GM21717 (cell line): ENCODE data around the gene RHEBL1.

Source experiments
- ATAC-seq: cut with Tn5 transposase; IDR thresholded peaks from one replicate; pipeline ENCODE4 v1.9.1; 2021; ENCODE audit warnings: mild to moderate bottlenecking, moderate library complexity; ENCODE audit not compliant: unreplicated experiment

Gene RHEBL1

DNA sequence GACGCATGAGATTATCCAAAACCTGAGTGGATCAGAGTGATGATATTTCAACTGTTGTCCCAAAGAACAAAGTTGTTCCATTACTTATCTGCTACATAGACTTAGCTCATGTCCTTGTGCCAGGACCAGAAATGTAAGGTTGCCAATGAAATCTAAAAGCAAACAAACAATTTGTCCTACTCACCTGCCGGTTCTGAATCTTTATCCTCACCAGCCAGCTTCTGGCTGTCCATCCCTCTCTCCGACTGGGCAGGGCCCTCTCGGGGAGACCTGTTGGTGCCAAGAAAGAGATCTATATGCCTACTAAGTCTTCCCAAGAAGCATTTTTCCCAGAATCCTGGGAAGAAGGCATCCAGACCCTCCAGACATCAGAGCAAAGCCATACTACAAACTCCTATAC, 14.7 kb downstream of the RHEBL1 start:
- ATAC-seq, result no peak

DNA sequence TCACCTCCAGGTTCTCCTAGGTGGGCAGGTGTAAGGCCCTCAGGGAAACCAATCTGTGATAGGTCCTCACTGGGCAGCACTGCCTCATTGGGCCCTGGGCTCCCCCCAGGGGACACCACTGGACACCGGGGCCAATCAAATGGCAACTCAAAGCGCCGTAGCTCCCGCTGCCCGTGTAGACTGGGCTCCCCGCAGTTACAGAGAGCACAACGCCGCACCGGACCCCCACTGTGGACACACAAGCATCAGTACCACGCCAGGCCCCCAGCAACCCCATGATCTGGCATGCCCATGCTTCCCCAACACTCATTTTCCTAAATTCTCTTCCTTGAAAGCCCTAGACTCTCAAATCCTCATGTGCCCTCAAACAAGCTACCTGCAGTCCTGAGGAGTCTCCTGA, 15.3 kb downstream of the RHEBL1 start:
- ATAC-seq, result no peak

DNA sequence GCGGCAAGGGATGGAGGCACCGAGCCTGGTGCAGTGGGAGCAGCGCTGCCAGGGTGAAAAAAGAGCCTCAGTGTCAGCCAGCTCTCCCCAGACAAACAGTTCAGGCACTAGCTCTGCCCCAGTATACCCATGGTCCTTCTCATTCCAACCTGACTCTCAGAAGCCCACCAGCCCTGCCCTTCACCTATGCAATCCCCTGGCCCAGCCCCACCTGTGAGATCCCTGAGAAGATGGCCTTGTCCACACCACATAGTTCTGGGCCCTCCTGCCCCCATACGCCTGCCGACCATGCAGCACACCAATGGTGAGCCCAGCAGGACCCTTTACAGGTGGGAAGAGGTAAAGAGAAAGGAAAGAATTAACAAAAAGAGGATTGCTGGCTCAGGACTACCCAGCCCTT, 15.7 kb downstream of the RHEBL1 start:
- ATAC-seq, result no peak

GRCh38 chr12:49052451-49053208, 17.1 kb downstream of the RHEBL1 start:
- ATAC-seq, result no peak

- no peak for ATAC-seq
Measured at GRCh38 chr12:49051777-49052438, 17.9 kb downstream of the RHEBL1 start.

DNA sequence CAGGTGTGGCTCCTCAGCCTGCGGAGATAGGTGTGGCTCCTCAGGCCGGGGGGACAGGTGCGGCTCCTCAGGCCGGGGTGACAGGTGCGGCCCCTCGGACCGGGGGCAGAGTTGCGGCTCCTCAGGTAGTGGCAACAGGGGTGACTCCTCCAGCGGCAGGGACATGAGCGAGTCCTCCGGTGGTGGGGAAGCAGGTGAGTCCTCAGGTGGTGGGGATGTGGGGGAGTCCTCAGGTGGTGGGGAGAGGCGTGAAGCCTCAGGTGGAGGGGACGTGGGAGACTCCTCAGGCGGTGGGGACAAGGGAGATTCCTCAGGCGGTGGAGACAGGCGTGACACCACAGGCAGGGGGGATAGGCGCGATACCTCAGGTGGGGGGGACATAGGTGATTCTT, 18.4 kb downstream of the RHEBL1 start:
- no peak for ATAC-seq

DNA sequence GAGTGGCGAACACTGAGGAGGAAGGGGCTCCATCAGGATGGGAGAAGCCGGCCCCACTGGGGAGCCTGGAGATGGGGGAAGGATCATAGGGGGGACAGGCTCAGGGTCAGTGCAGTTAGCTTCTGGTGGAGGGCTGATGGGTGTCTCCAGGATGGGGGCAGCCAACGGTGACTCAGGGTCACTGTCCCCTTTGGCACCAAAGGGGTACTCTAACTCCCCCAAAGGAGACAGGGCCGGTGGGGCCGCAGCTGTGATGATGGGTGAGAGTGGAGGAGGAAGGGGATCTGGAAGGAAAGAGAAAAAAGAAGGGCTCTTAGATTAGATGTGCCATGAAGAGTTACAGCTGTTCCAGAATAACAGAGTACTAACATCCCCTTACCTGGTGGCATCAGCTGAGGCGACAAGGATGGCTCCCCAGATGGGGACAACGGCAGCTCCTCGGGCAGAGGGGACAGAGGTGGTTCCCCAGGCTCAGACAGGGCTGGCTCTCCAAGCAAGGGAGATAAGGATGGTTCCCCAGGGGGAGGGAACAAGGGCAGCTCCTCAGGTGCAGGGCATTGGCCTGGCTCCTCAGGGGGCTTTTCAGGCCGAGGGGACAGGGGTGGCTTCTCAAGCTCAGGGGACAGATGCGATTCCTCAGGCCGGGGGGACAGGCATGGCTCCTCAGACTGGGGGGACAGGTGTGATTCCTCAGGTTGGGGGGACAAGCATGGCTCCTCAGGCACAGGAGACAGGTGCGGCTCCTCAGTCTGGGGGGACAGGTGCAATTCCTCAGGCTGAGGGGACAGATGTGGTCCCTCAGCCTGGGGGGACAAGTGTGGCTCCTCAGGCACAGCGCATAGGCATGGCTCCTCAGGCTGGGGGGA, 19.0 kb downstream of the RHEBL1 start:
- ATAC-seq, result no peak

- ATAC-seq, result no peak
Measured at GRCh38 chr12:49049566-49050224, 20.1 kb downstream of the RHEBL1 start.

GRCh38 chr12:49048953-49049352, 20.8 kb downstream of the RHEBL1 start:
- no peak for ATAC-seq

DNA sequence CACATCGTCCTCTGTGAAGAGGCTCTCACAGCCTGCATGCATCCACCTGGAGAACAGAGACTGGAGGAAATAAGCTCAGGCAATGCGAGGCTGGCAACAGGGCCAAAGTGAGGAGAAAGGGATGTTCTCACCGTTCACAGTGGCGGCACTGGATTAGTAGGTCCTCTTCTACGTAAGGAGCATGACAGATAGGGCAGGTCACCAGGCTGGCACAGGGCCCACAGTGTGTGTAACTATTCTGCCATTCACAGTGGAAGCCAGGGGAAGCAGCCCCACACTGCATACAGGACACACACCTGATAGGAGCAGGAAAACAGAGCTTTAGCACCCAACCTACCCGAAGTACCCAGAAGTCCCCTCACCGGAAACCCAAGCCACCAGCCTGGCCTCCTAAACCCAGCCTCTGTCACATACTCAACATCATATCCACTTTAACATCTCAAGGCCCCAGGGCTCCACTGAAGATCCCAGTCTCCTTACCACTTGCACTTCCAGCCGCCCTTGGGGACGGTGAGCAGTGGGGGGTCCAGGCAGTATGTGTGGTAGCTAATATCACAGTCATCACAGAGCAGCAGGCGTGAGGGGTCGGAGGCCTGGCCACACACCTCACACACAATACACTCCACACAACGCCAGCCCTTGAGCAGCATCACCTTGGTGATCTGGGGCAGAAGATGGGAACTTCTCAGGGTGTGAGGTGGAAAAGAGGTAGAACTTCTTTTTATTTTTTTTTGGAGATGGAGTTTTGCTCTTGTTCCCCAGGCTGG, 23.5 kb downstream of the RHEBL1 start:
- ATAC-seq, result no peak

DNA sequence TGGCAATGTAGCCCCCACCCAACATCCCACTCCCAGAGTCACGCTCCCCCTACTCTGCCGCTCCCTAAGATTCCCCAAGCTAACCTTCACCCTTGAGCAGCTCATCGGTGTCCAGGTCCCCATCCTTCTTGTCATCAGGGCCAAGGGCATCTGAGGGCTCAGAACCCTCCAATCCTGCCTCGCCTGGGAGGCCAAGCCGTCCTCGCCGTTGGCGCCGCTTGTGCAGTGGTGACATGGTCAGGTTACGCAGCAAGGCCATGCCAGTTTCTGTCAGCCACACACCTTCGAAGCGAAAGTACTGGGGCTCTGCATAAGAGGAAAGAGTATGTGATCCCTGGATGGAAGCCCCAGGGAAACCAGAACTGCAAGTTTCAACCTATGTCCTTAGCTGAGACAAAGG, 25.1 kb downstream of the RHEBL1 start:
- no peak for ATAC-seq

DNA sequence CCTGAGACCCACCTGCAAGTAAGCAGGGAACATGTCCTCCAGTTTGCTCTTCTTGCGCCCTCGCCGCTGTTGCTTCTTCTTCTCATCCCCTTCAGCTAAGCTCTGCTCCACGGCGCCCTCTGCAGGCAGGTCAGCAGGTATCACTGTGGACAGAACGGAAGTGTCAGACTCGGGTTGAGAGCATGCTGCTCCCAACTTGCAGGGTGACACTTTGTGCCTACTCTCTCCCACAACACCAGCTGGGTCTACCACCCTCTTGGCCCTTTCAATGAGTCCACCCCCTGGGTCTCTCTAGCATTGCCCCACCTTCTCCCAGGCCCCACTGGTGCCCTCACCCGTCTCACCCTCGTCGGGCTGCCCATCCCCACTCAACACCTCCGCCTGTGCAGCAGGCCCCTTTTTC, 25.9 kb downstream of the RHEBL1 start:
- ATAC-seq, result no peak

DNA sequence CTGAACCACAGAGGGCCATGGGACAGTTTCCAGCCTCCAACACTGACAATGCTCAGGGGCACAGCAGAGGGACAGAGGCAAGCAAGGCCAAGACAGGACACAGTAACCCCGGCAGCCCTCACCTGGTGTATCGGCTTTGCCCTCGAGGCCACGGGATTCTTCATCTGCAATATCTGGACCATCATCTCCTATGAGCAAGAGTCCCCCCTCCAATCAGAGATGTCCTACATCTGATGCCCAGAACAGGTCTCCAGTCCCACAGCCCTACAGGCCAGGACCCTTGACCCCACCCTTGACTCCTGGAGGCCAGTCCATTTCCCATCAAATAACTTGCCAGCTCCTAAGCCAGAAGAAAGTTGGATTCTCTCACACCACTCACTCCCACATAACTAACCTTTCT, 26.5 kb downstream of the RHEBL1 start:
- no peak for ATAC-seq

GRCh38 chr12:49041881-49042484, 27.8 kb downstream of the RHEBL1 start:
- no peak for ATAC-seq

GRCh38 chr12:49041036-49041880, 28.5 kb downstream of the RHEBL1 start:
- no peak for ATAC-seq

GRCh38 chr12:49040364-49040855, 29.4 kb downstream of the RHEBL1 start:
- ATAC-seq, result no peak

- no peak for ATAC-seq
Measured at GRCh38 chr12:49039421-49040363, 30.1 kb downstream of the RHEBL1 start.
